Ecto neural progenitor cell (in vitro differentiated cells): ENCODE measurements around the gene HSPA1A.
A peak's percentile ranks its signal among the peaks of the same experiment; 100 is the strongest.
"Not testable (repeated sequence)": the region's sequence is repeated elsewhere in the genome, so short reads cannot be mapped to it uniquely, and the experiment has no call there.

ENCODE experiments used
- DNase-seq: peaks from one replicate; pipeline ENCODE4 v3.0.0-alpha.2; 2018; ENCODE audit warnings: low spot score

The HSPA1A gene

GRCh38 chr6:31836474-31837368 is 21.4 kb downstream of the HSPA1A start:
- no peak for DNase-seq

- DNase-seq = no peak
Measured at GRCh38 chr6:31837369-31838113, 22.2 kb downstream of the HSPA1A start.

GRCh38 chr6:31838114-31838553 is 22.8 kb downstream of the HSPA1A start:
- not testable (repeated sequence) for DNase-seq

- no peak for DNase-seq
Measured at GRCh38 chr6:31838968-31839367, 23.6 kb downstream of the HSPA1A start.

DNA sequence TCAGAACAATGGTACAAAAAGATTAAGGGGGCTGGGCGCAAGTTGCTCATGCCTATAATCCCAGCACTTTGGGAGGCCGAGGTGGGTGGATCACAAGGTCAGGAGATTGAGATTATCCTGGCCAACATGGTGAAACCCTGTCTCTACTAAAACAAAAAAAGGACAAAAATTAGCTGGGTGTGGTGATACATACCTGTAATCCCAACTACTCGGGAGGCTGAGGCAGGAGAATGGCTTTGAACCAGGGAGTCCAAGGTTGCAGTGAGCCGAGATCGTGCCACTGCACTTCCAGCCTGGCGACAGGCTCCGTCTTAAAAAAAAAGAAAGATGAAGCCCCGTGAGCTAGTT is 24.4 kb downstream of the HSPA1A start:
- DNase-seq = not testable (repeated sequence)

GRCh38 chr6:31842053-31842452 is 26.7 kb downstream of the HSPA1A start:
- DNase-seq = no peak

DNA sequence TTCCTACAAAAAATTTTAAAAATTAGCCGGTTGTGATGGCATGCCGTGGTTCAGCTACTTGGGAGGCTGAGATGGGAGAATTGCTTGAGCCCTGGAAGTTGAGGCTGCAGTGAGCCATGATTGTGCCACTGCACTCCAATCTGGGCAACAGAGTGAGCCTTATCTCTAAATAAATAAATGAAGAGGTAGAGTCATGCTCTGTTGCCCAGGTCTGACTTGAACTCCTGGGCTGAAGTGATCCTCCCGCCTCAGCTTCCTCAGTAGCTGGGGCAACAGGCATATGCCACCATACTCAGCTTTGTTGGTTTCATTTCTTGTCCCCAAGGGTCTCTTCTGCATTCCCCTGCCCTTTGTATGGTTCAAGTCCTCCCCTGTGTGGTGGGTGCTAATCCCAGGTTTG is 29.2 kb downstream of the HSPA1A start:
- no peak for DNase-seq

GRCh38 chr6:31847276-31847978 is 32.1 kb downstream of the HSPA1A start:
- DNase-seq = no peak

DNA sequence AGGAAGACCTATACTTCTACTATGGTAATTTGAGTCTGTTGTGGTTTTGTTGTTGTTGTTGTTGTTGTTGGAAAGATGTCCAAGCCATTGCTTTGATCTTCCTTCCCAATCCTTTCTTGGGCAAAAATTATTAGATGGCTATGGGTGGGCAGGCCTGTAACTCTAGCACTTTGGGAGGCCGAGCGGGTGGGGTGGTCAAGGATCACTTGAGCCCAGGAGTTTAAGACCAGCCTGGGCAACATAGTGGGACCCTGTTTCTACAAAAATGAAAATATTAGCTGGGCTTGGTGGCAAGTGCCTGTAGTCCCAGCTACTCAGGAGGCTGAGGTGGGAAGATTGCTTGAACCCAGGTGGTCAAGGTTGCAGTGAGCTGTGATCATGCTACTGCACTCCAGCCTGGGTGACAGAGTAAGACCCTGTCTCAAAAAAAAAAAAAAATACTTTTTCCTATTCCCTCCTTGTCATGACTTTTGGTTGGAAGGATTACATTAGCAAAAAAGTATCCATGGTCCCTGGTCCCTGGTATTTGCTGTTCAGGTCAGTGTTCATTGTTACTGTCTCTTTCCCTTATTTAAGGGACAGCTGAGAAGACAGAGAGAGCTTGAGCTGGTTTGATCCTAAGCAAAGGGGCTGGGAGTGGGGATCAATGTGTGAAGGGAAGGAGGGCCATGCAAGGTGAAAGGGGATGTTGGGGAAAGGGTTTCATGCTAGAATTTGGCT is 35.6 kb downstream of the HSPA1A start:
- DNase-seq = no peak

DNA sequence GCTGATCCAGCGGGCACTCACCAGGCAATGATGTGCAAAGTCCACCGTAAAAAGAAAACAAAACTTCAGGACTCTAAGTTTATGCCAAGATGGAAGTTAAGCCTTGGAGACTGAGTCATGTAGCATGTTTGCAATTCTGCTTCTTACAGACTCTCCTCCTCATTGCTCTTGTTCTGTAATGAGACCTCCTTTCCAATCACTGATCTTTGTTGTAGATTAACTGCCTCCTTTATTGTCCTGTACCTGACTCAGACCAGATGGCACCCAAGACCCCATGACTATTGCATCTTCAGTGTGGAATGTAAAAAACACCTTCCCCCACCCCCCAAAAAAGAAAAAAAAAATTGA is 36.1 kb downstream of the HSPA1A start:
- no peak for DNase-seq

DNA sequence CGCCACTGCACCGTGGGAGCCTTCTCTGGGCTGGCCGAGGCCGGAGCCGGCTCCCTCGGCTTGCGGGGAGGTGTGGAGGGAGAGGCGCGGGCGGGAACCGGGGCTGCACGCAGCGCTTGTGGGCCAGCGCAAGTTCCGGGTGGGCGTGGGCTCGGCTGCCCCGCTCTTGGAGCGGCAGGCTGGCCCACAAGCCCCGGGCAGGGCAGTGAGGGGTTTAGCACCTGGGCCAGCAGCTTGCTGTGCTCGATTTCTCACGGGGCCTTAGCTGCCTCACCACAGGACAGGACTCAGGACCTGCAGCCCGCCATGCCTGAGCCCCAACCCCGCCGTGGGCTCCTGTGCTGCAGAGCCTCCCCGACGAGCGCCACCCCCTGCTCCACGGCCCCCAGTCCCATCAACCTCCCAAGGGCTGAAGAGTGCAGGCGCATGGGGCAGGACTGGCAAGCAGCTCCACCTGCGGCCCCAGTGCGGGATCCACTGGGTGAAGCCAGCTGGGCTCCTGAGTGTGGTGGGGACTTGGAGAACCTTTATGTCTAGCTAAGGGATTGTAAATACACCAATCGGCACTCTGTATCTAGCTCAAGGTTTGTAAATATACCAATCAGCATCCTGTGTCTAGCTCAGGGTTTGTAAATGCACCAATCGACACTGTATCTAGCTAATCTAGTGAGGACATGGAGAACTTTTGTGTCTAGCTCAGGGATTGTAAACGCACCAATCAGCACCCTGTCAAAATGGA is 36.8 kb downstream of the HSPA1A start:
- not testable (repeated sequence) for DNase-seq

DNA sequence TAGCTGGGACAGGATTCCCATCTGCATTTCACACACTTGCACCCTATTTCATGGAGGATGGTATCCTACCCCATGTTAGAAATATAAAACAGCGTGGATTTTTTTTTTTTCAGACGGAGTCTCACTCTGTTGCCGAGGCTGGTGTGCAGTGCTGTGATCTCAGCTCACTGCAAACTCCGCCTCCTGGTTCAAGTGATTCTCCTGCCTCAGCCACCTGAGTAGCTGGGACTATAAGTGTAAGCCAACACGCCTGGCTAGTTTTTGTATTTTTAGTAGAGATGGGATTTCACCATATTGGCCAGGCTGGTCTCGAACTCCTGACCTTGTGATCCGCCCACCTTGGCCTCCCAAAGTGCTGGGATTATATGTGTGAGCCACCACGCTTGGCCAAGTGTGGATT is 42.4 kb downstream of the HSPA1A start:
- DNase-seq = not testable (repeated sequence)

GRCh38 chr6:31858707-31859106 is 43.4 kb downstream of the HSPA1A start:
- no peak for DNase-seq

DNA sequence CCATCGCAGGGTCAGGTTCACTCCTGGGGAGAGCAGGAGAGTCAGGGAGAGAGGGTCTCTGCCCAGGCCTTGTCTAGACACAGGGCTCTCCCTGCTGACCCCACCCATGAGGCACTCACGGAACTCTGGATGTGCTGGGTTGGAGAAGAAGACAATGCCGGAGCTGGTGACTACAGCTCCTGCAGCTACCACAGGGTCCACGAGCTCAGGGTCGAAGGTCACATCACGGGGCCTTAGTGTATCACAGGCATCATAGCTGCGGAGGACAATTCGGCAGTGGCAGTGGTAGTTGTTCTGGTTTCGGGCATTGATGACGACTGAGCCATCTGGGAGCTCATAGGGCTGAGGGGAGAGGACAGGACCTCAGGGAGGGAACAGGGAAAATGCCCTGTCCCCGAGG is 44.6 kb downstream of the HSPA1A start:
- DNase-seq = no peak

DNA sequence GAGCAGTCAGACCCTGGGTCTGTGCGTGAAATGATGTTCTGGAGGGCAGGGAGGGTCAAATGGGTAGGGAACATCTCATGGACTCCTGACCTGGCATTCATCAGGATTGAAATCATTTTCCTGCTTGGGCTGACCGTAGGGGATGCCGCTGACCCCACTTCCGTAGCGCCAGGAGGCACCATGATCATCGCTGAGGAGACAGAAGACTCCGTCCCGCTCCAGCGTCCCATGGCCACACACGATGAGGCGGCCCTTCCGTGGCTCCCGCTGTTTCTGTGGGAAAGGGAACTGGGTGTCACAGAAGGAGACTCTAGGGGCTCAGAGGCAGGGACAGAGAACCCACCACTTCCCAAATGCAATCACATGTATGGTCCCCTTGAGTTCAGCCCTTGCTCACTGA is 45.0 kb downstream of the HSPA1A start:
- DNase-seq = no peak

- DNase-seq = no peak
Measured at GRCh38 chr6:31861150-31861549, 45.8 kb downstream of the HSPA1A start.

DNA sequence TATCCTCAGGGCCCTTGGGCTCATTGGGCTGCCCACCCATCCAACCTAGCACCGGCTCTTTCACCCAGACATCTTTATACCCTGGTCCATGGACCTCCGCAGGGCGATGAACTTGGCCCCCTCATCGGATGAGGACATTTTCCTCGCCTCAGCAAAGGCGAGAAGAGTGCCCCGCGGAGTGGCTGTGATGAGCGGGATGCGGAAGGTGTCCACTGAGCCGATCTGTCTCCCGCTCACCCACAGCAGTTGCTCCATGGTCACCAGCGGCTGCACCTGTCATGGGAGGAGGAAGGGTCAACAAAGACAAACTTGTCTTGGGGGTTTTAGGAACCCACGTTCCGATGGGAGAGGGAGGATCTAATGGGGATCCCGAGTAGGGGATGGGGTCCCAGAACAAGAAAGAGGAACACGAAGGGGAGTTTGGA is 46.6 kb downstream of the HSPA1A start:
- DNase-seq = no peak

DNA sequence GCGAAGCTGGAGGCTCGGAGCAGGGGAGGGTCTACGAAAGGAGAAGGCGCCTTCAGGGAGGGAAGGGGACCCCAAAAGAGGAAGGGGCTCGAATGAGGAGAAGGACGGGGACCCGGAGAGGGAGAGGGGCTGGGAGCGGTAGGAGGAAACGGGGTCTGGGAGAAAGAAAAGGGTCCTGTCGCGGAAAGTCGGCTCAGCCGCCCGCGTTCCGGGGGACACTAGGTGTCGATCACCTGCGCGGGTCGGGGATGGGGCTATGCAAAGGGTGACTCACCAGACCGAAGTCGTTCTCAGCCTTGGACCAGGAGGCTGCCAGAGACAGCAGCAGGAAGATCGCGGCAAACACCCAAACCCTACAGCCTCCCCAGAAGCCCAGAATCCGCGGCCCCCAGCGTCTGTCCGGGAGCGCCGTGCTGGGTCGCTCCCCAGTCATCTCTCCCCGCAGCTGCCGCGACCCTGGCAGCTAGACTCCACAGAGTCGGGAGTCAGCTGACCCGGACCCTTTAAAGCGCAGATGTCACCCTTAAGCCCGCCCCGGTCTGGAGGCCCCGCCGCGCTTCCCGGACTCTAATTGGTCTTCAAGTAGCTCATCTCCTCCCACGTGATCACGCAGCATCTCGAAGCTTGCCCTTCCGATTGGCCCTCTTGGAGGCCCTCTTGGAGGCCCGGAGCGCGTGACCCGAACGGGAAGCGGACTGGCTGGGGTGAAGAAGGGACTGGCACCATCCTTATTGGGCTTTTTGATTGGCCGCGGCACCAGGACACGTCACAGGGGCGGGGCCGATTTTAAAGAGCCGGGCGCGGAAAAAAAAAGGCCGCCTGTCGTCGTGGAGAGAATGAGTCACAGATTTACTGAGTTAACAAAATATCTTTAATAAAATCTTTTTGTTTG is 47.2 kb downstream of the HSPA1A start, which contains the start of gene NEU1:
NEU1 (minus strand) TSS at position 478 of the 892 bp plus-strand sequence; CDS start at position 433, 45 bp downstream.
- peak; percentile 99 for DNase-seq

GRCh38 chr6:31864123-31864562 is 48.8 kb downstream of the HSPA1A start:
- DNase-seq = not testable (repeated sequence)

DNA sequence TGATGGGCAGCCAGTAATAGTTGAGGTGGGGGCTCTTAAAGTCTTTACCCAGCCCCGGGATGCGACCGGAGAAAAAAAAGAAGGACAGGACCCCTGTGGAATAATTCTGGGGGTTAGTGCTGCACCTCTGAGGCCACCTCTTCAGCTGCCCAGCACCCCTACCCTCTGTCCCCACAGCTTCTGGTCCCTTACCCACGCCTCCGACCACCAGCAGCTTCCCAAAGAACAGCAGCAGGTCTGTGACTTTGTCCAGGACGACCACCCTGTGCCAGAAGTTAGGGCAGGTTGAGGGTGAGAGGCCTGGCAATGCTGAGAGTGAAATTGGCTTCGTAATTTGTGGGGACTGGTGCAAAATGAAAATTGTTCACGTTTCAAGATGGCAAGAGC is 49.5 kb downstream of the HSPA1A start:
- DNase-seq = no peak
